Measurements from ENCODE around the gene GLS.
"Not testable (repeated sequence)": the region's sequence is repeated elsewhere in the genome, so short reads cannot be mapped to it uniquely, and the experiment has no call there.

GLS gene

DNA sequence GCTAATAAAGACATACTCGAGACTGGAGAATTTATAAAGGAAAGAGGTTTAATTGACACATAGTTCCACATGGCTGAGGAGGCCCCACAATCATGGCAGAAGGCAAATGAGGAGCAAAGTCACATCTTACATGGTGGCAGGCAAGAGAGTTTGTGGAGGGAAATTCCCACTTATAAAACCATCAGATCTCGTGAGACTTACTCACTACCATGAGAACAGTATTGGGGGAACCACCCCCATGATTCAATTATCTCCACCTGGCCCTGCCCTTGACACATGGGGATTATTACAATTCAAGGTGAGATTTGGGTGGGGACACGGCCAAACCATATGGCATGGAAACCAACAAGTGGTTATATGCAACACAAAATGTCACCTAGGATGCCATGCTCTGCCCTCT, 114.7 kb downstream of the GLS start:
- H3K27me3 ChIP-seq (ENCODE audit: control insufficient read depth, insufficient read depth, low read length); H3K27ac ChIP-seq (ENCODE audit: low read depth, low read length): not testable (repeated sequence)
- peaks cover 40% of the 10 kb centered on the region for H3K36me3 ChIP-seq (ENCODE audit: control insufficient read depth, insufficient read depth, low read length)

DNA sequence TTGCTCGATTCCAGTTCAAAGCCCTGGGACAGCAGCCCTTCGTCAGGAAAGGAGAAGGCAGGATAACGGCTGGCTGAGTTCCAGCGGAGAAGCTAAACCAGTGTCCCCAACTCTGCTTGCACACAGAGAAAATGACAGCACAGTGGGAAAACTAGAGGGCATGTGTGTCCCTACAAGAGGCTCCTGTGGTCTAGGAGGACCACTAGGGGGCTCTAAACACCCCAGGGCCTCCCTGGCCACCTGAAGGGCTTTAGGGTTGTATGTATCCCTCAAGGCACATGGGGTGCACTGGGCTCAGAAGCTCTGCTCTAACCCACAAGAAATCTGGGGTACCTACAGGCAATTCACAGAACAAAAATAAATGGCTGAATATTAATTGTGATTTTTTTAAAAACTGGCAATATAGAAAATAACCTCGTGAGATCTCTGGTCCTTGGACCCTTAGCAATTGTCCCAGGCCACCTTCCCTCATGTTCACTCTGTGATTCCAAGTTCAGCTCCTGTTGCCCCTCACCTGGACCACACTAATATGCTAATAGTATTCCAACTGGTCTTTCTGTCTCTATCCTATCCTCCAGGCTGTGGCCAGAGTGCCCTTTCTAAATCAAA, 115.8 kb downstream of the GLS start:
- Histone ChIP-seq H3K4me1 (ENCODE audit: control insufficient read depth, insufficient read depth, low read length) (no peaks in the 10 kb centered on the region), H3K9ac (ENCODE audit: low read length) (no peak overlapping the region), H3K27me3 (ENCODE audit: control insufficient read depth, insufficient read depth, low read length) (no peaks in the 10 kb centered on the region), H3K27ac (ENCODE audit: low read depth, low read length) (no peak overlapping the region), H3K4me3 (ENCODE audit: low read length) (no peak overlapping the region), H3K36me3 (ENCODE audit: control insufficient read depth, insufficient read depth, low read length) (peaks cover 31% of the 10 kb centered on the region)

More for the DNA sequence above, 114.7 kb downstream of the GLS start:
- H3K4me3 ChIP-seq (ENCODE audit: low read length); H3K9ac ChIP-seq (ENCODE audit: low read length); H3K4me1 ChIP-seq (ENCODE audit: control insufficient read depth, insufficient read depth, low read length): not testable (repeated sequence)

DNA sequence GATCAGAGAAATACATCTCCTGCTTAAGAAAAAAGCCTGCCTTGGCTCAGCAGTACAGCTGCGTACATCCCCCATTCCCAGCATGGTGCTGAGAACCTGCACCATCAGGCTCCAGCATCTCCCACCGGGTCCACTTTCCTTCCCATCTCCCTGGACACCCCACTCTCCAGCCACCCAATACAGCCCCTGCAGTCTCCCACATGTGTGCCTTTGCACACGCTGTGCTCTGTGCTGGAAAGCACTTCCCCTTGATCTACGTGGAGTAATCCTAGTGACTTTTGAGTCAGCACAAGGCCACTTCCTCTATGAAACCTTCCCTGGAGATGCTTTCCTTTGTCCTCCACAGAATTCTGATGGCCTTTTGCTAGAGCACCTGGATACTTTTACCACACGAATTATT, 116.3 kb downstream of the GLS start:
- Histone ChIP-seq H3K36me3 (ENCODE audit: control insufficient read depth, insufficient read depth, low read length) (peaks cover 31% of the 10 kb centered on the region), H3K9ac (ENCODE audit: low read length) (no peak overlapping the region), H3K27ac (ENCODE audit: low read depth, low read length) (peak overlapping the region; percentile 60), H3K27me3 (ENCODE audit: control insufficient read depth, insufficient read depth, low read length) (no peaks in the 10 kb centered on the region), H3K4me1 (ENCODE audit: control insufficient read depth, insufficient read depth, low read length) (no peaks in the 10 kb centered on the region), H3K4me3 (ENCODE audit: low read length) (no peak overlapping the region)

DNA sequence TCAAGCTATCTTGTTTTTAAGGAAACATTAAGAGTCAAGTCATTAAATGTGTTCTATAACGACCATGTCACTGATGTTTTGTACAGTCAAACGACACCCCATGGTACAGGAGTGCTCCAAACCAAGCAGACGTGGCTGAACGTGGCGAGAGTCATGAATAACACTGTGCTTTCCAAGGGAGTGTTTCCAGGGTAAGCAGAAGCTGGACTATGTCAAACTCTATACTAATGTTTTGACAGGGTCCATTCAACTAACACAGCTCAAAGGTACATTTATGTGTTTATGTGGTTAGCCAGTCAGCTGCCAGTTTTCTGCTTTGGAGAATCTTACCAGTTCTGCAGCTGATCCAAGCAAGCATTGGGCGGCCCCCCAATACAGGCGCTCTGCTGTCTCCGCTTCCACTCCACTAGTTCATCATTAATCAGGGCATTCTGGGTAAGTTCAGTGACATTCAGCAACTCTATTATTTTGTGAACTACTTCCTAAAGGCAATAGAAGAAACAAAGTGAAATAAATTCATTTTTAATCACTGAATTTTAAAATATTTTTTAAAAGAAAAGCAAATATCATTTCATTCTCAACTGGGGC, 117.0 kb downstream of the GLS start:
- Histone ChIP-seq H3K4me3 (ENCODE audit: low read length) (no peak overlapping the region), H3K4me1 (ENCODE audit: control insufficient read depth, insufficient read depth, low read length) (no peaks in the 10 kb centered on the region), H3K36me3 (ENCODE audit: control insufficient read depth, insufficient read depth, low read length) (peaks cover 26% of the 10 kb centered on the region), H3K27ac (ENCODE audit: low read depth, low read length) (peak overlapping the region; percentile 60), H3K9ac (ENCODE audit: low read length) (no peak overlapping the region), H3K27me3 (ENCODE audit: control insufficient read depth, insufficient read depth, low read length) (no peaks in the 10 kb centered on the region)

DNA sequence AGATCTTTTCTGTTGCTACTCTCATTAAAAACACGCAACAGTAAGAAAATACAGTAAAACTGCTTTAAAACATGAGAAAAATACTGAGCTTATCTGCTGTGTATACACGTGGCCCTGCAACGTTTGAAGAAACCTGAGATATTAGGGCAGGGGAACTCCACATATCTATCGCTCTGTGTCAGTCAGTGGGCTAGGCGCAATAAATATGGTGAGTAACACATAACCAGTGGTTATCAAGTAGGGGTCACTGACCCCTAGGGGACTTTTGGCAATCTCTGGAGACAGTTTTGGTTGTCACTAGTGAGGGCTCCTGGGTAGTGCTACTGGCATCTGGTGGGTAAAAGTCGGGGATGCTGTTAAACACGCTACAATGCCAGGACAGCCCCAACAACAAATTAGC, 118.4 kb downstream of the GLS start:
- H3K9ac ChIP-seq (ENCODE audit: low read length): no peak overlapping the region
- no peak overlapping the region for H3K27ac ChIP-seq (ENCODE audit: low read depth, low read length)
- no peaks in the 10 kb centered on the region for H3K27me3 ChIP-seq (ENCODE audit: control insufficient read depth, insufficient read depth, low read length)
- H3K4me1 ChIP-seq (ENCODE audit: control insufficient read depth, insufficient read depth, low read length): no peaks in the 10 kb centered on the region
- peaks cover 18% of the 10 kb centered on the region for H3K36me3 ChIP-seq (ENCODE audit: control insufficient read depth, insufficient read depth, low read length)
- H3K4me3 ChIP-seq (ENCODE audit: low read length): no peak overlapping the region

DNA sequence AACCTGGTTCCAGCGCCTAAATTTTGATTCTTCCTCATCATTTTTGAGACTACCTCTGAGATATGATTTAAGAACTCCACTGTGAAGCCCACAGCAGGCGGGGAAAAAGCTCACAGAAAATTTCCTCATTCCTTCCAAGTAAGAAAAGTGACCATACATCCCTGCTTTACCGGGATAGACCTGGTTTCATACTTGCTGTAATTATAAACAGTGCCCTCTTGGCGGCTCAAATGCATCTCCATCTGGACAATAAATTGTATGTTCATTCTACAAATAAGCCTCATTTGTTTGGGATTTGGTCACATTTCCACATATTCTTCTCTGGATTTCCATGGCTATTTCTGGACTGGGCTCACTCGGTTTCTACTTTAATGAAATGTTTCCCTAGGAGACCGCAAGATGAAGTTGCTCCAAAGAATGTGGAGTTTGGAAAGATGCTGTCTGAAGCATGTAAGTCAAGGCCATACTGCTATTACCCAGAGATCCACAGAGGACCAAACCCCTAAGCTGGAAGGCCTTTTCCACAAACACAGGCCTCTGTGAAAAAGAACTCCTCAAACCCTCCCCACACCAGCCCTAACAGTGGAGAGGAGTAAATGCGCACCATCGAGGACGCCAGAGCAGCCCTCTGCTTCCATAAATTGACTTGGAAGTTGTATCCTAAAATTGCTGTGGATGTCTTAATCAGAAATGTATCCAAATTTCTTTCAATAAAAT, 119.5 kb downstream of the GLS start:
- Histone ChIP-seq H3K9ac (ENCODE audit: low read length) (no peak overlapping the region), H3K4me1 (ENCODE audit: control insufficient read depth, insufficient read depth, low read length) (no peaks in the 10 kb centered on the region), H3K4me3 (ENCODE audit: low read length) (no peak overlapping the region), H3K36me3 (ENCODE audit: control insufficient read depth, insufficient read depth, low read length) (peaks cover 15% of the 10 kb centered on the region), H3K27me3 (ENCODE audit: control insufficient read depth, insufficient read depth, low read length) (no peaks in the 10 kb centered on the region), H3K27ac (ENCODE audit: low read depth, low read length) (no peak overlapping the region)

DNA sequence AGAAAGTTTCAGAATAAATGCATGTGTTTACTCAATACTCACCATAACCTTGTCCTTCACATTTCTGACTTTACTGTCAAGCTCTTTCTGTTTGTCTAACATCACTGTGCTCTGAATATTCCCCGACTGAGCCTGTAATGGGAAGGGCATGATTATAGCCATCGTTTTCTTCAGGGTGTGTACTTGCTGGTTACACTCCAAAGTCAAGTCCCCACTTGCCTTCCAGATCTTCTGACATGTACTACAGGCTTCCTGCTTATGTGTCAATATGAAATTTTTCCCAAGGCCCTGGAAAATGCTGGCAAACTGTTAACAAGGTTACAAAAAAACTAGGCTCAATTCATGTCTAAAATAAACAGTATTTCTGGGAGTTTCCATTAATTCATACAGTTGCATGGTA, 120.4 kb downstream of the GLS start:
- H3K9ac ChIP-seq (ENCODE audit: low read length): no peak overlapping the region
- peaks cover 16% of the 10 kb centered on the region for H3K36me3 ChIP-seq (ENCODE audit: control insufficient read depth, insufficient read depth, low read length)
- no peaks in the 10 kb centered on the region for H3K4me1 ChIP-seq (ENCODE audit: control insufficient read depth, insufficient read depth, low read length)
- no peak overlapping the region for H3K4me3 ChIP-seq (ENCODE audit: low read length)
- H3K27ac ChIP-seq (ENCODE audit: low read depth, low read length): no peak overlapping the region
- H3K27me3 ChIP-seq (ENCODE audit: control insufficient read depth, insufficient read depth, low read length): no peaks in the 10 kb centered on the region

DNA sequence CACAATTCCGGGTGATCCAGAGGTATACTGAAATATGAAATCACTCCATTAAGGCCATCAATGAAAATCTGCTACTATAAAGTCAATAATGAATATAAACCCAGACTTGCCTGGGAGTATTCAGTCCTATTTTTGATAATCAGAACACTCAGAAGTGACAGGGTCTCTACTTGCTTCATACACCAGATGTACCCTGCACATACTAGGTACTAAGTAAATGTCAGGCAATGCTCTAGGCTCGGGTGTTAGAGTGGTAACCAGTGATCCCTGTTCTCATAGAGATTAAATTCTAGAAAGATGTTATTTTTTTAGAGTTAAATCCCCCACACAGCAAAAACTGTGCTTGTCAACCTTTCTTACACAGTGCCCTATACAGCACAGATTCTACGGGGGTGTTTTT, 121.0 kb downstream of the GLS start:
- no peak overlapping the region for H3K27ac ChIP-seq (ENCODE audit: low read depth, low read length)
- no peaks in the 10 kb centered on the region for H3K4me1 ChIP-seq (ENCODE audit: control insufficient read depth, insufficient read depth, low read length)
- peaks cover 19% of the 10 kb centered on the region for H3K36me3 ChIP-seq (ENCODE audit: control insufficient read depth, insufficient read depth, low read length)

DNA sequence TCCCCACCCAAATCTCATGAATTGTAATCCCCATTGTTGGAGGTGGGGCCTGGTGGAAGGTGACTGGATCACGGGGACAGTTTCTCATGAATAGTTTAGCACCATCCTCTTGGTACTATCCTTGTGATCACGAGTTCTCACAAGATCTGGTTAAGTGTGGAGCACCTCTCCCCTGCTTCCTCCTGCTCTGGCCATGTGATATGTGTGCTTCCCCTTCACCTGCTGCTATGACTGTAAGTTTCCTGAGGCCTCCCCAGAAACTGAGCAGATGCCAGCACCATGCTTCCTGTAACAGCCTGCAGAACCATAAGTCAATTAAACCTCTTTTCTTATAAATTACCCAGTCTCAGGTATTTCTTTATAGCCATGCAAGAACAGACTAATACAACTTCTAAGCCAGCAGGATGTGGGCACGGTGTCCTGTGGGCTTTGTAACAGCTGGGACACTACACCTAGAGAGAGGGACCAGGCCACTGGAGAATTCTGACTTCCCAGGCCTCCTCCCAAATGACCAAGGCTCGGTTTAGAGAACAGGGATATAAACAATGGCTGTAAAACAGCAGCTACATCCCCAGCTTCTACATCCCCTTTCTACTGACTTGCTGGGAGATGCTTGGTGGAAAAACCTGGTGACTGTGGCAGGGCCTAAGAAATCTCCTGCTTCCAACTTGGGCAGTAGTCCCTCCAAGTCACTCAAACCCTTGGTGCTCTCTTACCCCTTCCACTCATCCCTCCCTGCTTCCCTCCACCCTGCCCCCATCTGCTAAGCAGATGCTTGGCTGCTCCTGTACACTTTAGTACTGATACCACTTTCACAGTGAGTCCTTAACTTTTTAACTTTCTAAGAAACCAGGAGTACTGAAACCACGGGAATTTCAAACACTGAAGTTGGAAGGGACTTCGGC, 123.0 kb downstream of the GLS start:
- H3K36me3 ChIP-seq (ENCODE audit: control insufficient read depth, insufficient read depth, low read length): peaks cover 21% of the 10 kb centered on the region
- no peak overlapping the region for H3K9ac ChIP-seq (ENCODE audit: low read length)
- H3K27me3 ChIP-seq (ENCODE audit: control insufficient read depth, insufficient read depth, low read length): no peaks in the 10 kb centered on the region

More for the DNA sequence above, 121.0 kb downstream of the GLS start:
- Histone ChIP-seq H3K4me3 (ENCODE audit: low read length) (no peak overlapping the region), H3K9ac (ENCODE audit: low read length) (no peak overlapping the region), H3K27me3 (ENCODE audit: control insufficient read depth, insufficient read depth, low read length) (no peaks in the 10 kb centered on the region)

DNA sequence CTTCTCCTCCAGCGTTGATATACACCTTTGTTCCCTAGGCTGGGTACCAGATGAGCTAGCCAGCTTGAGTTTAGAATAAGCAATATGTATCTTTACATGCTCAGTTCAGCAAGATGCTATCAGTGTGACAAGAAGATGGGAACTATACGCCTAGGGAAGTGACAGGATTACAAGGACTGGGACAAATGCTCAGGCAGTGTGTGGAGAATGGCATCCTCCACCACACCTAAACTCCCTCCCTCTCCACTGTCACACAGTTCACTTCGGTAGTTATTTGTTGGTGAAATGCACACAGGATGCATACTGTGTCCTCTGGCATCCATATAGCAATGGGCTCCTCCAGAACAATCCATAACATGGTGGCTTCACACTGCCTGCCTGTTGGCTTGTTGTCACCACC, 125.7 kb downstream of the GLS start:
- no peak overlapping the region for H3K27ac ChIP-seq (ENCODE audit: low read depth, low read length)
- H3K4me1 ChIP-seq (ENCODE audit: control insufficient read depth, insufficient read depth, low read length): no peaks in the 10 kb centered on the region
- H3K4me3 ChIP-seq (ENCODE audit: low read length): no peak overlapping the region
- peaks cover 17% of the 10 kb centered on the region for H3K36me3 ChIP-seq (ENCODE audit: control insufficient read depth, insufficient read depth, low read length)
- no peak overlapping the region for H3K9ac ChIP-seq (ENCODE audit: low read length)
- H3K27me3 ChIP-seq (ENCODE audit: control insufficient read depth, insufficient read depth, low read length): no peaks in the 10 kb centered on the region

More for the DNA sequence above, 123.0 kb downstream of the GLS start:
- H3K4me3 ChIP-seq (ENCODE audit: low read length): no peak overlapping the region
- H3K27ac ChIP-seq (ENCODE audit: low read depth, low read length): no peak overlapping the region
- H3K4me1 ChIP-seq (ENCODE audit: control insufficient read depth, insufficient read depth, low read length): no peaks in the 10 kb centered on the region

DNA sequence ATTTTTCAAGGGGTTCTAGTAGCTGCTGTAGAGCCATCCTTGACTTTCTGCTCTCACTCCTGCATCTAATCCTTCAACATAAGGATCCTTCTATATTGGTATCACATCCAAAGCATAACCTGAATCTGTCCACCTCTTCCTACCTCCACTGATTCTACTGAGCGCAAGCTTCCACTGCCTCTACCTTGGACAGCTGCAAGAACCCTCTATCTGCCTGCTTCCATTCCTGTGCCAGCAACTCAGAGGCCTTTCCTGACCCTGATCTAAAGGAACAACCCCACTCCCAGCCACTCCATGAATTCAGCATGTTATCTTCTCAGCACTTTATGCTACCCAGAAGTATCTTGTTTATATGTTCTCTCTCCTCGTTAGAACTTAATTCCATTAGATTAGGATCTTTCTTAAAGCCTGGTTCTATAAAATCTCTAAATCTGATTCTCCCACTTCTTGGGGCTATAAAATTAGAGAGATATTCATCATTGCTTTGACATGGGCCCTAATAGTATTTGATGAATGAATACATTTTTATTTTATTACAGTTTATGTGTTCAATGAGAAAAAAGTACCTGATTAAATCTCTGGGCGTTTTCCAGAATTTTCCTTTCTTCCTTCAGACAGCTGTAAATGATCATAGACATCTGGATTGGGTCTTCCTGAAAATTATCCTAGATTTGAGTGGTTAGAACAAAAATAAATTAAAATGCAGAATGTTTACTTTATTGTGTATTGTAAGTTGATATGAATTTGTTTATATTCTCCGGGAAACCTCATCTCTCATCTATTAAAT, 126.6 kb downstream of the GLS start:
- no peak overlapping the region for H3K27ac ChIP-seq (ENCODE audit: low read depth, low read length)
- H3K9ac ChIP-seq (ENCODE audit: low read length): no peak overlapping the region
- H3K4me1 ChIP-seq (ENCODE audit: control insufficient read depth, insufficient read depth, low read length): no peaks in the 10 kb centered on the region
- no peaks in the 10 kb centered on the region for H3K27me3 ChIP-seq (ENCODE audit: control insufficient read depth, insufficient read depth, low read length)
- H3K4me3 ChIP-seq (ENCODE audit: low read length): no peak overlapping the region
- peaks cover 17% of the 10 kb centered on the region for H3K36me3 ChIP-seq (ENCODE audit: control insufficient read depth, insufficient read depth, low read length)

Data from rectal smooth muscle tissue (tissue), 1 donor.